Measurements from ENCODE around the gene SLC11A2.

DNA sequence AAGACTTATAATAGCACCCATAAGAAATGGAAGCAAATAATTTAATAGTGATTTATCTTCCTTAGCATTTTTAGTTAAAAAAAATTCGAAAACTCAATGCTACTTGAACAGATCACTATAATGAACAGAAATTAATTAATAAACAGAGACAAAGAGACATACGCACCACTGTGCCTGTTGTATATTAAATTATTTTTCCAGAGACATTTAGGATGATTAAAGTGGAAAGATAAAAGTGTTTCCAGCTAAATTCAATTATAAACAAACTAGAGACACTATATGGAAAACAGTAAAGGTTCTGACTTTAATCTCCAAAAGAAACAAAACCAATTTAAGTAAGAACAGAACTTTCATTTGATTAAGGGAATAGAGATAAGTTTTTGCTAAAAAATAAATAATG is 70.5 kb downstream of the SLC11A2 start:
- TF ChIP-seq, protein P1, sequence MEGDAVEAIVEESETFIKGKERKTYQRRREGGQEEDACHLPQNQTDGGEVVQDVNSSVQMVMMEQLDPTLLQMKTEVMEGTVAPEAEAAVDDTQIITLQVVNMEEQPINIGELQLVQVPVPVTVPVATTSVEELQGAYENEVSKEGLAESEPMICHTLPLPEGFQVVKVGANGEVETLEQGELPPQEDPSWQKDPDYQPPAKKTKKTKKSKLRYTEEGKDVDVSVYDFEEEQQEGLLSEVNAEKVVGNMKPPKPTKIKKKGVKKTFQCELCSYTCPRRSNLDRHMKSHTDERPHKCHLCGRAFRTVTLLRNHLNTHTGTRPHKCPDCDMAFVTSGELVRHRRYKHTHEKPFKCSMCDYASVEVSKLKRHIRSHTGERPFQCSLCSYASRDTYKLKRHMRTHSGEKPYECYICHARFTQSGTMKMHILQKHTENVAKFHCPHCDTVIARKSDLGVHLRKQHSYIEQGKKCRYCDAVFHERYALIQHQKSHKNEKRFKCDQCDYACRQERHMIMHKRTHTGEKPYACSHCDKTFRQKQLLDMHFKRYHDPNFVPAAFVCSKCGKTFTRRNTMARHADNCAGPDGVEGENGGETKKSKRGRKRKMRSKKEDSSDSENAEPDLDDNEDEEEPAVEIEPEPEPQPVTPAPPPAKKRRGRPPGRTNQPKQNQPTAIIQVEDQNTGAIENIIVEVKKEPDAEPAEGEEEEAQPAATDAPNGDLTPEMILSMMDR (IDR thresholded peaks at IDR 0.05) = no peak
- TF ChIP-seq EZH2phosphoT487 (IDR thresholded peaks at IDR 0.05; ENCODE audit: borderline replicate concordance, low read depth) (no peak), JUND (IDR thresholded peaks at IDR 0.05) (no peak), TAF1 (IDR thresholded peaks at IDR 0.05; ENCODE audit: borderline replicate concordance, low read depth, low read length) (no peak)
